GM12878 (cell line): Measurements from ENCODE around the gene JUND.

ENCODE experiments used
- FOXM1 ChIP-seq: IDR thresholded peaks from 2 replicates; pipeline ENCODE4 v1.6.1; 2012; ENCODE audit warnings: low read depth, mild to moderate bottlenecking, inconsistent platforms, low read length, moderate library complexity
- SUZ12 ChIP-seq: fragments of 200-600 bp; sonication (generic); IDR thresholded peaks from one replicate; pipeline ENCODE4 v1.6.1; 2018; ENCODE audit warnings: antibody characterized with exemption, mild to moderate bottlenecking; ENCODE audit not compliant: unreplicated experiment
- TF ChIP-seq, protein P1 (sequence below), 3 experiments: IDR thresholded peaks in 2 of 3; conservative IDR thresholded peaks in 1 of 3; 2 replicates each; pipeline ENCODE4 v1.5.1; 2011; ENCODE audit warnings: low read depth in 3 of 3, low read length in 3 of 3, mild to moderate bottlenecking in 3 of 3, control low read depth in 2 of 3, moderate library complexity in 2 of 3, inconsistent platforms in 1 of 3, mixed read lengths in 1 of 3; ENCODE audit not compliant: control insufficient read depth in 2 of 3, insufficient read depth in 1 of 3; ENCODE audit errors: extremely low read depth in 1 of 3

DNA sequence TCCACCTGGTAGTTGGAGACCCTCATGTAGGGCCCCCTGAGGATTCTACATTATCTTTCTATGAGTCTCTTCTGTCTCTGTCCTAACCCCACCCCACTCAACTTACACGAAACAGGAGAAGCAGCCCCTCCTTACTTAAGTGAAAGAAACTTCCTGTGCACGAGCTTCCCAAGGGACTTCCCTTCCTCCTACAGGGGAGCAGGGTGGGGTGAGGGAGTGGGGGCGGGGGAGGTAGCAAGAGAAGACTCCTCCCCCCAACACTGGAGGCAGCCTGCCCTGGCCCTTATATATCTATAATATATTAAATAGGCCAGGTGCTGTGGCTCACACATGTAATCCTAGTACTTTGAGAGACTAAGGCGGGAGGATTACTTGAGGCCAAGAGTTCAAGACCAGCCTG is 49.6 kb downstream of the JUND start:
- TF ChIP-seq, protein P1, sequence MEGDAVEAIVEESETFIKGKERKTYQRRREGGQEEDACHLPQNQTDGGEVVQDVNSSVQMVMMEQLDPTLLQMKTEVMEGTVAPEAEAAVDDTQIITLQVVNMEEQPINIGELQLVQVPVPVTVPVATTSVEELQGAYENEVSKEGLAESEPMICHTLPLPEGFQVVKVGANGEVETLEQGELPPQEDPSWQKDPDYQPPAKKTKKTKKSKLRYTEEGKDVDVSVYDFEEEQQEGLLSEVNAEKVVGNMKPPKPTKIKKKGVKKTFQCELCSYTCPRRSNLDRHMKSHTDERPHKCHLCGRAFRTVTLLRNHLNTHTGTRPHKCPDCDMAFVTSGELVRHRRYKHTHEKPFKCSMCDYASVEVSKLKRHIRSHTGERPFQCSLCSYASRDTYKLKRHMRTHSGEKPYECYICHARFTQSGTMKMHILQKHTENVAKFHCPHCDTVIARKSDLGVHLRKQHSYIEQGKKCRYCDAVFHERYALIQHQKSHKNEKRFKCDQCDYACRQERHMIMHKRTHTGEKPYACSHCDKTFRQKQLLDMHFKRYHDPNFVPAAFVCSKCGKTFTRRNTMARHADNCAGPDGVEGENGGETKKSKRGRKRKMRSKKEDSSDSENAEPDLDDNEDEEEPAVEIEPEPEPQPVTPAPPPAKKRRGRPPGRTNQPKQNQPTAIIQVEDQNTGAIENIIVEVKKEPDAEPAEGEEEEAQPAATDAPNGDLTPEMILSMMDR (IDR thresholded peaks at IDR 0.05 in 2 of 3, conservative IDR thresholded peaks at IDR 0.05 in 1 of 3; ENCODE audit: control insufficient read depth in 2 of 3, extremely low read depth in 1 of 3, insufficient read depth in 1 of 3, low read depth in 3 of 3, low read length in 3 of 3): no peak
- no peak for TF ChIP-seq SUZ12
- TF ChIP-seq FOXM1: no peak
